ENCODE results near the gene ECE1. TPM values are rescaled to one million over a fixed set of nuclear protein-coding genes. Genes with fewer than 3 reads are reported as not detected.
"Not testable (repeated sequence)": the region's sequence is repeated elsewhere in the genome, so short reads cannot be mapped to it uniquely, and the experiment has no call there.

The ECE1 gene
- total RNA-seq, 1 donor from 2014 or later = 336 TPM

GRCh38 chr1:21192871-21193270 is 97.4 kb downstream of the ECE1 start:
- Histone ChIP-seq H3K4me3 (no peak overlapping the region), H3K36me3 (no peaks in the 10 kb centered on the region), H3K27me3 (no peaks in the 10 kb centered on the region), H3K9me3 (no peaks in the 10 kb centered on the region), H3K4me1 (no peaks in the 10 kb centered on the region), H3K27ac (no peak overlapping the region)
- no peak for TF ChIP-seq CTCF (IDR thresholded peaks at IDR 0.05)
- intact Hi-C loops (cut with DNase I) = no loop called here
- DNase-seq (ENCODE audit: low spot score in 2 of 2) = no peak

GRCh38 chr1:21192284-21192683 is 98.0 kb downstream of the ECE1 start:
- DNase-seq (ENCODE audit: low spot score in 2 of 2) = no peak
- no peak overlapping the region for H3K27ac ChIP-seq
- no peaks in the 10 kb centered on the region for H3K27me3 ChIP-seq
- intact Hi-C loops (cut with DNase I) = no loop called here
- H3K4me1 ChIP-seq = no peaks in the 10 kb centered on the region
- no peaks in the 10 kb centered on the region for H3K36me3 ChIP-seq
- no peaks in the 10 kb centered on the region for H3K9me3 ChIP-seq
- no peak overlapping the region for H3K4me3 ChIP-seq
- TF ChIP-seq CTCF (IDR thresholded peaks at IDR 0.05) = no peak

GRCh38 chr1:21190771-21191170 is 99.5 kb downstream of the ECE1 start:
- H3K27me3 ChIP-seq; H3K4me3 ChIP-seq; H3K27ac ChIP-seq; H3K9me3 ChIP-seq; intact Hi-C loops (cut with DNase I); DNase-seq (ENCODE audit: low spot score in 2 of 2); H3K36me3 ChIP-seq; H3K4me1 ChIP-seq: not testable (repeated sequence)

- no peaks in the 10 kb centered on the region for H3K36me3 ChIP-seq
- H3K4me3 ChIP-seq = no peak overlapping the region
- DNase-seq (ENCODE audit: low spot score in 2 of 2) = no peak
- no peak for TF ChIP-seq CTCF (IDR thresholded peaks at IDR 0.05)
- H3K9me3 ChIP-seq = no peaks in the 10 kb centered on the region
- H3K27me3 ChIP-seq = no peaks in the 10 kb centered on the region
- intact Hi-C loops (cut with DNase I) = no loop called here
- no peaks in the 10 kb centered on the region for H3K4me1 ChIP-seq
- no peak overlapping the region for H3K27ac ChIP-seq
Observed at GRCh38 chr1:21189906-21190500, 100.3 kb downstream of the ECE1 start.

- no peak for TF ChIP-seq CTCF (IDR thresholded peaks at IDR 0.05)
- Histone ChIP-seq H3K36me3 (no peaks in the 10 kb centered on the region), H3K27me3 (no peaks in the 10 kb centered on the region), H3K4me3 (no peak overlapping the region), H3K27ac (no peak overlapping the region), H3K4me1 (no peaks in the 10 kb centered on the region), H3K9me3 (no peaks in the 10 kb centered on the region)
- intact Hi-C loops (cut with DNase I) = no loop called here
- no peak for DNase-seq (ENCODE audit: low spot score in 2 of 2)
Observed at GRCh38 chr1:21189421-21189820, 100.8 kb downstream of the ECE1 start.

GRCh38 chr1:21188235-21188634 is 102.0 kb downstream of the ECE1 start:
- intact Hi-C loops (cut with DNase I) = no loop called here
- H3K4me1 ChIP-seq = no peaks in the 10 kb centered on the region
- no peaks in the 10 kb centered on the region for H3K27me3 ChIP-seq
- H3K36me3 ChIP-seq = no peaks in the 10 kb centered on the region
- H3K27ac ChIP-seq = no peak overlapping the region
- no peak for DNase-seq (ENCODE audit: low spot score in 2 of 2)
- no peak for TF ChIP-seq CTCF (IDR thresholded peaks at IDR 0.05)
- H3K4me3 ChIP-seq = no peak overlapping the region
- no peaks in the 10 kb centered on the region for H3K9me3 ChIP-seq
